Activated CD4-positive, alpha-beta T cell treated with anti-CD3 and anti-CD28 coated beads, Interleukin-2, Interleukin-6, amounts not matched to agents 100 ng/mL and 50 ng/mL, durations not matched to agents 16 hours and 8 hours (primary cell): ENCODE data around the gene HPGDS.
"Not testable (repeated sequence)": the region's sequence is repeated elsewhere in the genome, so short reads cannot be mapped to it uniquely, and the experiment has no call there.

ENCODE experiments used
- DNase-seq: peaks from one replicate; pipeline ENCODE4 v3.0.0-alpha.2; 2020

HPGDS gene

DNA sequence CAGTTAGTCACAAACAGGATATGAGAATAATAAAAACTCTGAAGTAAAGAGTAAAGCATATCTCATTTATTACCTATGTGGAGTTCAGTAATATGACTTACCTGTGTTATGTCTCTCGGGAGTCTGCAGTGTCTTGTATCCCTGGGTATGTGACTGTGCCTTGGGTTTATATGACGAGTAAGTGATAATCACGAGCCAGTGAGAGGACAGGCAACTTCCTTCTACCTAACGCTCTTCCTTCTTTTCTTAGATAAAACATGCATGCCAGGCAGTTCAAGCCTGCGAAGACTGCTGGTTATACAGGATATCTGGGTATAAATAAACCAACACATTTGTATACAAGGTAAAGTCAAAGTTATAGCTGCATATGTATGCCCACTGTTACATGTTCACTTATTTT, at the start of gene HPGDS:
Gene HPGDS (minus strand): TSS at position 143 of the 400 bp plus-strand sequence. CDS start 8,207 bp downstream, outside the sequence.
- no peak for DNase-seq

DNA sequence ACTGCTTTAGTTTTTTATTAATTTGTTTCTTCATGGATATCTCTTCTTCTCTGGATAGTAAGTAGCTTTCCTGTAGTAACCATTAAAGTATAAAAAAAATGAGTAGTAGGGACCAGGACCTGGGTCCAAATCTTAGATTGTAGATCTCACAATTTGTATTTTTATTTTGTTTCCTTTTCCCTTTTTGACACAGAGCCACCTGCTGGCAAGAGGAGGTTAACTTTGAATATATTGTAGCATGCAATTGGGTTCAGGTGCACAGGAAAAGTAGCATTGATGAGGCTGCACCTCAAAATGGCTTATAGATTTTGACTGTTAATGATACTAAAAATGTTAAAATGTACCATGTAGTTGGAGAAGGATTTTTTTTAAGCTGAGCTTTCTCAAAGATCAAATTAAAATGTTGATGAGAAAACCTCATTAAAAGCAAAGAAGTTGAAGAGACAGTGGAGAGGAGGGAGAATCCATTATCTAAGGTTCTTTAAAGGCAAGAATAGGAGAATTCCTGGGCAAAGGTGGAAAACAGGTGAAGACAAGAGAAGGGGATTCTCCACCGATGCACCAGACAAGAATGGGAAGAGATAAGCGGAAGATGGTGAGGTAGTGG, 48.3 kb upstream of the HPGDS start:
- DNase-seq = peak; percentile 44

DNA sequence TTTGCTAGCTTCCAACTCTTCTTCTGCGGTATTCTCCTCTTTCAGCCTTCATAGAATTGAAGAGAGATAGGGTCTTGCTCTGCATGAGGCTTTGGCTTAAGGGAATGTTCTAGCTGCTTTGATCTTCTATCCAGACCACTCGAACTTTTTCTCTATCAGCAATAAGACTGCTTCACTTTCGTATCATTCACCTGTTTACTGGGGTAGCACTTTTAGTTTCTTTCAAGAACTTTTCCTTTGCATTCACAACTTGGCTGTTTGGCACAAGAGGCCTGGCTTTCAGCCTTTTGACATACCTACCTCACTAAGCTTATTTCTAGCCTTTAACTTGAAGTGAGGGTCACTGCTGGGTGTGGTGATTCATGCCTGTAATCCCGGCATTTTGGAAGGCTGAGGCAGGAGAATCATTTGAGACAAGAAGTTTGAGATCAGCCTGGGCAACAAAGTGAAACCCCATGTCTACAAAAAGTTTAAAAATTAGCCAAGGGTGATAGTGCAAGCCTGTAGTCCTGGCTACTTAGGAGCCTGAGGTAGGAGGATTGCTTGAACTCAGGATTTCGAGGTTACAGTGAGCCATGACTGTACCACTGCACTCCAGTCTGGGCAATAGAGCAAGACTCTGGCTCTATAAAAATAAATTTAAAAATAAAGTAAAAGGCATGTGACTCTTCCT, 47.1 kb upstream of the HPGDS start:
- DNase-seq = no peak

DNA sequence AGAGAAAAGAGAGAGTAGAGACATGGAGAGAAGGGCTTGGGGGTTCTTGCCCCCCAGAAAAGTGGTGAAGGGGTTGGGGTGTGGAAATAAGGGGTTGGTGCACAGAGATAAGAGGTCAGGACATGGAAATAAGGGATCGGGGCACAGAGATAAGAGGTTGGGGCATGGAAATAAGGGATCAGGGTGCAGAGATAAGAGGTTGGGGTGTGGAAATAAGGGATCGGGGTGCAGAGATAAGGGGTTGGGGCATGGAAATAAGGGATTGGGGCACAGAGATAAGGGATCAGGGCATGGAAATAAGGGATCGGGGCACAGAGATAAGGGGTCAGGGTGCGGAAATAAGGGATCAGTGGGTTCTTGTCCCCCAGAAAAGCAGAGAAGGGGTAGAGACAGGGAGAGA, 45.3 kb upstream of the HPGDS start:
- not testable (repeated sequence) for DNase-seq

DNA sequence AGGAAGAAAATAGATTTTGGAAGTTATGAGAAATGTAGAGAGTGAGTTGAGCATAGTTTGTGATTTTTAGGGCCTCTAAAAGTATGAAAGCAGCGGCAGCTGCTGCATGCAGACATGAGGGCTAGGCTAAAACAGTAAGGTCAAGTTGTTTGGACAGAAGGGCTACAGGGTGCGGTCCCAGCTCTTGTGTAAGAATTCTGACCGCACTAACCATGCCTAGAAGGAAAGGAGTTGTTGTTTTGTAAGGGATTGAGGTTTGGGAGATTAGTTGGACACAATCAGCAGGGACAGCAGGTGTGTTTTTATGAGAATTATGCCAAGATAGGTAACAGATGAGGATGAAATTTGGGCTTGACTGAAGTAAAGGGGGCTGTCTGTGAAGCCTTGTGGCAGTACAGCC, 42.8 kb upstream of the HPGDS start:
- DNase-seq = not testable (repeated sequence)

DNA sequence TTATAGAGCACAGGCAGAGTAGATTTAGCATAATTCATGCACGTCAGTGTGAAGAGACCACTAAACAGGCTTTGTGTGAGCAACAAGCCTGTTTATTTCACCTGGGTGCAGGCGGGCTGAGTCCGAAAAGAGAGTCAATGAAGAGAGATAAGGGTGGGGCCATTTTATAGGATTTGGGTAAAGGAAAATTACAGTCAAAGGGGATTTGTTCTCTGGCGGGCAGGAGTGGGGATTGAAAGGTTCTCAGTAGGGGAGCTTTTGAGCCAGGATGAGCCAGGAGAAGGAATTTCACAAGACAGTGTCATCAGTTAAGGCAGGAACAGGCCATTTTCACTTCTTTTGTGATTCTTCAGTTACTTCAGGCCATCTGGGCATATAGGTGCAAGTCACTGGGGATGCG, 40.3 kb upstream of the HPGDS start:
- not testable (repeated sequence) for DNase-seq

DNA sequence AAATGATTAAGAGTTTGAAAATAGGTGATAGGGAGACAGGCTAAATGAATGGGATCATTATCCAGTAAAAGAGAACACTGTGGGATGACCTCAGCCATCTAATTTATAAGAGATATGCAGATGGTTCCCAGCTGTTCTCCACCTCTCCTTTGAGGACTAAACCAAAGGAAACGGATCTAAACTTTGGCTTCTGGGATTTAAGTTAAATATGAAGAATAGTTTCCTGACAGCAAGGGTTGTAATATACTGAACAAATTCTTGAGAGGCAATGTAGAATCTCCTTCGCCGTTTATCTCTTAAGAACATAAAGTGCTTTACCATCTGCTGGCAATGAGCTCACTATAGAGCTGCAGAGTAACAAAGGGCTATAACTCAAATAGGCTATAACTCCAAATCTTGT, 35.4 kb upstream of the HPGDS start:
- DNase-seq = no peak

DNA sequence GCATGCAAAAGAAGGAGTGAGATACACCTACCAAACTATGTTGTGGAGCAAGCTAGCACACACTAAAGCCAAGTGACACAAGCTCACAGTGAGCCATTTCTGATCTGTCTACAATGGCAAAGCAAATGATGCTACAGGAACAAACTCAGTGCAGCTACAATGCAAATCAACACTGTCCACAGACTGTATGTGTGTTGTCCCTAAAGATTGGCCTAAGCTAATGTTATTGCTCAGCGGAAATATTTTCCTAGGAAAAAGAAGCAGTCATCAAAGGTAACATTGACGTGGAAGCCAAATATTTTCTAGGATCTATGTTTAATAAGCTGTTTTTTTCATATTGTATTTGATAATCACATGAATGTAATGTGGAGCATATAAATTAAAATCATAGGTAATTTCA, 34.7 kb upstream of the HPGDS start:
- no peak for DNase-seq

DNA sequence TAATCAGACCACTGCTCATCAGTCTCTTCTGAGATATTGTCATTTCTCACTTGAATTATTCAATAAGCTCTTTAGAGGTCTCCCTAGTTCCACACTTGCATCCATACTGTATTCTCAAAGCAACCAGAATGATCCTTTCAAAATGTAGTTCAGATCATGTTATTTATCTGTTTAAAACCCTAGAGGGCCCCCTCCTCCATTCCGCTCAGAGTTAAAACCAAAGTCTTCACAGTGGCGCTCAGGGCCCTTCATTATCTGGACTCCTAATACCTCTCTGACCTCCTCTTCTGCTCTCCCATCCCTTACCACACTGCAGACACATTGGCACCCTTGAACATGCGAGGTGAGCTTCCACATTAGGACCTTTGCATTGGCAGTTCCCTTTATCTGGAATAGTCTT, 32.7 kb upstream of the HPGDS start:
- DNase-seq = no peak

DNA sequence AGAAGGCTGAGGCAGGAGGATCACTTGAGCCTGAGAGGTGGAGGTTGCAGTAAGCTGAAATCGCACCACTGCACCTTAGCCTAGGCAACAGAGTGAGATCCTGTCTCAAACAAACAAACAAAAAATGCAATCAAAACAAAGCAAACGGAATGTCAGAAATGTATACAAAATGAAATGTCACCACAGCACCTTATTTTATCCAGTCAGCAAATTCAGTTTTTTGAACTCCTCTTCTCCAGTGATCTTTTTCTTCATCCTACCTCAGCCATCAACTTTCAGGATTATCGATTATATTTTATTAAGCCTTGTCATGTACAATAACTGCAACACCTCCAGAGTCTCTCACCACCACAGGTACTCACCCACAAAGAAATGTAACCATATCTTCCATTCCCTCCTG, 31.1 kb upstream of the HPGDS start:
- no peak for DNase-seq

DNA sequence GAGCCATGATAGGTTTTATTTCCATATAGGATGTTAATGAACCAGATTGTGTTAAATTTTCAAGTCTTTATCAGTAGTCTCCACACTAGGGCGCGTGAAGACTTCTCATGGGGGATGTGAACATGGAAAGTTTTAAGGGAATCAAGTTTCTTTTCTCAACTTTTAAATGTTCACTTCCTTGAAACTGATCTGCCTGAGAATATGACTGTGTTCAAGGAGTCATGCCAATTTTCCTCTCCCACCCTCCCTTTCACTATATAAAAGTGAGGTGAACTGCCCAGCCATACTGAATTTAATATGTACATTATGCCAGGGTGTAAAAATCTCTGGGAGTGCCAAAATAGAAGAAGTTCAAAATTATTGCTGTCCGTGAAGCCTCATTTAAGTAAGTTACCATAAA, 30.4 kb upstream of the HPGDS start:
- no peak for DNase-seq

DNA sequence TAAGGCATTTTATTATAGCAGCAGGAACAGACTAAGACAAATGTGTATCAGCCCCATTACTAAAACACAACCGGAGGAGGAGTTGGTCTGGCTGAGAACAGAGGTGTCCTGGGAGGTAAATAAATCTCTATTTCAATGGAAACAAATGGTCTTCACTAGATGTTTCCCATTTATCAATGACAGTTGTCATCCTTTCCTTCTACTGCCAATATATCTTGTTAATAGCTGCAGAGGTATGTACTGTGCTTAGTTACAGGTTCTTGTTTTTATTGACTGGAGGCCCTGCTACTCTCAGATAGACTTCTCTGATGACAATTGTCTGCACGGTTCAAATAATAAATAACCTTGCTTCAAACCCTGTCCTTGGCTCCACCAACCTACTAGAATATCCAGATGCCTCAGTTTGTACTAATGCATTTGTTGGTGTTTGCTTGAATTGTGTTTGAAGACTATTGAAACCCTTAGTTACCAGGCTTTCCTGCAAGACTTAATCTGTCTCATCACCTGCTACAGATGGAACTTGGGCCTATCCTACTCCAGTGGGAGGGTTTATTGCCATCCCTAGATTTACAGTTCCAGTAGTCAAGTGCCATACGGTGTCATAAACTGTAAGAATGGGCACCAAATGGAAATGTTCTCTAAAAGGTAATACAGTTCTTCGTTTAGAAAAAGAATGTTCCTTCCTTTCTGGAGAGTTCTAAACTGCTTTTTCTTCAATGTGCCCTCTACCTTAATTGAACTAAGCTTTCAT, 29.8 kb upstream of the HPGDS start:
- no peak for DNase-seq

DNA sequence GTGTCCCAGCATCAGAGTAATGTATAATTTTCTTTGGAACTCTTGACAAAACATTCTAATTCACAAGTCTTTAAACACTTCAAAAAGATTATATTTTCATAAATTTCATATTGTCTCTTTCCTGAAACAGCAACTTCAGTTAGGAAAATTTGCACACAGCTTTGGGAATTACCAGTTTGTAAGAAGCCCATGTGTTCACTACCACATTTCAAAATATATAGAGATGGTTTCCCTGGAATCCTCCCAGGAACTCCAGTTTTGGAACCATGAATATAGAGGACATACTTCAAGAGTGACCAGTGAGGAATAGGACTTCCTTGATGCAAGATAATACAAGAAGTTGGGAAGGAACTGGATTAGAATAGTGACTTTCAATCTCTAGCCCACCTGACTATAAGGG, 28.7 kb upstream of the HPGDS start:
- DNase-seq = no peak

DNA sequence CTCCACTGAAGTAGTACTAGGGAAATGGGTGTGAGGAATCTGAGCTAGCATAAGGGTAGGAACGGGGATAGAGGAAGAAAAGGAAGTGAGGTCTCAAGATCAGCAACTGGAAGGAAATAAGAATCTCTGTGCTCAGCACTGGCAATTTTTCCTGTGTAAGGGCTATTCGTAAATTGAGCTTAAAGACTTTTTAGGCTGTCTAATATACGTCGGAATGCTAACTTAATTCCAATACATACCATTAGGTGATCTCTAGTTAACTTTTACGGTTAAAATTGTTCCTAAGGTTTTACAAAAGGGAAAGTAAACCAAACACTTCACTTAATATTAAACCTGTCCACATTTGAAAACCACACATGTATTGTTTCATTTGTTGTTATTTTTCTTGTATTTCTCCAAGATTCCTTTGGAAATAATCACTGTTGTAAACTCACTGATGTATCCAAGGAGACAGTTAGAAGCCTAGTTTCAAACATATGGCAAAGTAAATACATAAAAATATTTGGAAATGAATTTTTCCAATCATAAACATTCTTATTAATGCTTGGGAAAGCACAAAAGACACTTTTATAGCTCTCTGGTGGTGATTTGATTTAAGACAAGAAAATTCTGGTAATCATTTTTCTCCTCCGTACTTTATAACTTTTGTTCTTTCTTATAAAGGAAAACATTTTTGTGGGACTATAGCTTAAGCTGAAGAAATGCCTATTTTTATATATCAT, 28.1 kb upstream of the HPGDS start:
- DNase-seq = no peak

DNA sequence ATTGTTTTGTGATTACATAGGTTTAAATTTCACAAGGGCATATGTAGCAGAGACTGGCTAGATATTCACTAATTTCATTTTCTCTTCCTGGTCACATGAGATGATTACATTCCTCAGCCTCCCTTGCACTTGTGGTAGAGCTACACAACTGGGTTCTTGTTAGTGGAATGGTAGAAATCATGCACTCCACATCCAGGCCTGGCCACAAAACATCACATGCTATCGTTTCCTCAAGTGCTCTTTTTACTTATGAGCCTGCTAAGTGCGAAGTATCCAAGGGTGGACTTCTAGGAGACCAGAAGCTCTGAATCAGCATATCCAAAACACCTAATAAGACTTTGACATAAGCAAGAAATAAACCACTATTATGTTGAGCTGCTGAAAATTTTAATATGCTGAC, 26.4 kb upstream of the HPGDS start:
- no peak for DNase-seq

DNA sequence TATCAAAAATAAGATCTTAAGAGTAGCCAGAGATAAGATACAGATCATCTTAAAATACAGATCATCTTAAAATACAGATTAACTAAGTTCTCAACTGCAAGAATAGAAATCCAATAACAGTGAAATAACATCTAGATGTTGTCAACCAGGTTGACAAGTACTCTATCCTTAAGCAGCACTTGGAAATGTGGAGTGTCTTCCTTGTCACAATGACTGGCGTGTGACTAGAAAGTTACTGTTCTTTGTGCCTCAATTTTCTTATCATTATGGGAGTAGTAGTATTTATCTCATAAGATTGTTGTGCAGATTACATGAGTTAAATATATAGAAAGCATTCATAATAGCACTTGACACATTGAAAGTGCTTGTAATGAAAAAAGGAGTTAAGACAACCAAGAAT, 25.8 kb upstream of the HPGDS start:
- DNase-seq = no peak

DNA sequence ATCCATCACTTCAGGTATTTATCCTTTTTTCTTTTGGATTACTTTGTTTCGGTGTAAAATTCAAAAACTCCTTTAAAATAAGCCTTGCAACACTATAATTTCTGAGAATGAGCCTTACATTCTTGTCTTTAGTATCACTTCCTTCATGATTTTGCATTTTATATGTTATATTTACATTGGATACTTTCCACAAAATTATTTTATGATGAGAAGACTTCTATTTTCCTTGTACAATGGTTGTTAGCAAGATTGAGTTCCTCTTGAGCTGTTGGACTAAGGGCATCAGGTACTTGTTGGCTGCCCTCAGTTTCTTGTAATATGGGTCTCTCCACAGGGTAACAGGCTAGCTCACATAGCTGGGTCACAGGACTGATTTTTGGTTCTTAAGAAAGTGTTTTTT, 22.7 kb upstream of the HPGDS start:
- no peak for DNase-seq

DNA sequence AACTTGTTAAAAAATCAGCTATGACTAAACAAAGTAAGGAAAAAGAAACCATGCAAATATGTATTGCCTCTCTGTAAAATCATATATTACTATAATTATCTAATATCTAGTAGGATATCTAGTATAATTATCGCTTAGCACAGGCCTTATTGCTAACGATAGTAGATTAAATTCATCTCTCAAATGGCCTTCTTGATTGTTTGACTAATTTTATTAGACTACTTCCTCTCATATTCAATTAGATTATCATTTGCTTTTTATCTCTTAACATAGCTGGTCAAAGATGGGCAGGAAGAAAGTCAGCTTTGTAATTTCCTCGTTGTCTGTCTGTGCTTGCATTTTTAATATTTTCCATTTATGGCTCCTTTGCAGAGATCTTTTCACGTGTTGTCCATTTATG, 21.9 kb upstream of the HPGDS start:
- no peak for DNase-seq

DNA sequence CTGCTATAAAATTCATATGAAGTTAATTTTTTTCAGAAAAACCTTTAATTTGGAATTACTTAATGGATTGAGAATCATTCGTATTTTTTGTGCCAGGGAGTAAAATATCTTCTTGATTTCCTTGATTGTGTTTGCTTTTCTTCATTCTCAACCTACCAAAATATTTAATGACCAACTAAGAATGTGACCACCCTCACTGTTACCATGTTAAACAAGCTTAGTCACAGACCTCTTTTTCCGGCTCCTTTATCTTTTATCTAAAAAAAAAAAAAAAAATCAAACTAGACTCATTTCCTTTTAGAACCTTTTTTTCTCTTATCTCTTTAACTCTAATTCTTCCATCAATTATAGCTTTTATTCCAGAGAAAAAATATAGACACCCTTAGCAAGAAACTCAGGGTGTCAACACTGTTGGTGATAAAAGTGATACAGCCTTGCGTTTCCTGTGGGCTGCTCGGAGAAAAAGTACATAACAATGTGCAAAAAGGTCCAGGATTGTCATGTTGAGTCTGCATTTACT, 20.6 kb upstream of the HPGDS start:
- no peak for DNase-seq

DNA sequence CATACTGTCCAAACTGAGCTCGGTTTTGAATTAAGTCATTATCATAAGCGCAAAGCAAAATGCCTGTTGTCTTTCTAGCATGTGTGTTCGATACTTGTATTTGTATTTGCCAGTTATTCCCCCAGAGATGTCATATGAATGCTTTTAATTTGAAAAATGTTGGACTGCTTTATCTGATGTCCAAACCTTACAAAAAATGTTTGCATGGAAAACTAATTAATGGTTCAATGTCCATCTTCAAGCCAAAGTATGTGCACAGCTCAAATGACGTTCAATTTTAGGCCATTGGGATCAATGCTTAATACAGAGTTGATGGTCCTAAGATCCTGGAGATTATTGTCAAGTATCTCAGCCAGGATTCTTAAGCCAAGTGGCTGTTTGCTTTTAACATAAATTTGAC, 17.2 kb upstream of the HPGDS start:
- DNase-seq = no peak

DNA sequence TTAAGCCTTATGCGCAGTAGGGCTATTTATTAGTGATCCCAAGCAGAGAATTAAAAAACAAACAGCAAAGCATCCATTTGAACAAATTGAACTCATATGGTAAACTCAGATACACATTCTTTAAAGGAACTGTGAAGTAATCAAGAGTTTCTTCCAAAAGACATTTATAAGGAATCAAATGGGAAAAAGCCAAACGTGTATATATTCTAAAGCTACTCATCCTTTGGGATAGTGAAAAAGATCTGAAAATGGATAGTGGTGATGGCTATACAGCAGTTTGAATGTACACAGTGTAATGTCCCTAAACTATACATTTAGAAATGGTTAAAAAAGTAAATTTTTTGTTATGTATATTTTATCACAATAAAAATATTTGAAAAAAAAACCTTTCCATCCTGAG, 16.6 kb upstream of the HPGDS start:
- no peak for DNase-seq

DNA sequence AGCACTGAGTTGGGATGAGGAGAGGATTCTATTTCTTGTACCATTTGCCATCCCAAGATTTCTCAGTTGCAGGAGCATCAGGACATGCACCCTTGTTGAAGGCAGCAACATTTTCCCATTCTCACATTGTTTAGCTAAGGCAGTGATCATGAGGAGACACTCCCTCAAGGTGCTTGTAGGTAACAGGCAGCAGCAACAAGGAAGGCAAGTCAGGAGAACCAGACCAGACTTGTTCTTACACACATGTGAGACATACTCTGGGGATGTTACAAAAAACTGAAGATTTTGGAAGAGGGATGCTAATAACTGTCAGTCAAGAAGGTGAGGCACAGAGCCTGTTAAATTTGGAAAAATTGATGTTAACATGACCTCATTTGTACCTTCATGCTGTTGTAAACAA, 15.5 kb upstream of the HPGDS start:
- no peak for DNase-seq

DNA sequence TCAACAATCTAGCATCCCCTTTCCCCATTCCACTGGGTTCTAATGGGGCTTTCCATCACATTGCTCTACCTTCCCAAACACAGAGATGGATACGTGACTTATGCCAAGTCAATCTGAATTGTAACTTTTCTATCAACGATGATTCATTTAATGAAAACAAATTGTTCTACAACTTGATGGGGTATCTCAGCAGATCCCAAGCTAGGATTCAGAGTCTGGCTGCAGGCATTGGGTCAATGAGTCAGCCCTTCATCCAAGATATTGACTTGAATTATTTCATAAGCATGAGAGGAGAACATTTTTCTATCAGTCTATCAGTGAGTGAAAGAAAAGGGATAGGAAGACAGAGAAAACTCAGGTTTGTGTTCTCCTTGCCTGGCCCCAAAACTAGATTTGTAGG, 15.0 kb upstream of the HPGDS start:
- DNase-seq = no peak

DNA sequence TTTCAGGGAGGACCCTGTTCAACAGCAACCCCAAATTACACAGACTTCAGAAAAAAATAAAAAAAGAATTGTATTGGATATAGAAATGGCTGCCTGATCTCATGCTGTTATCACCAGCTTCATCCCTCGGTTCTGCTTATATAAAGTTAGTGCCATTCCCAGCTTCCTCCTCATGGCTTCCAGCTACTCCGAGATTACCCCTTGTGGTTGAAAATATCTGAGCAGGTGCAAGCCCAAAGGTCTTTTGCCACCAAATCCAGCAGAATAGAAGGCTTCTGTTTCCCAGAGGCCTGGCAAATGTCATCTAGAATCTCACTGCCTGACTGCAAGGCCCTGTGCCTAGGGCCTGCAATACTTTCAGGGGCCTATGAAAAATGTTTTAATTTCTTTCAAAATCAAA, 13.8 kb upstream of the HPGDS start:
- no peak for DNase-seq
